Left colon (tissue), 2 donors: ENCODE data around the gene EVC. TPM values are rescaled to one million over a fixed set of nuclear protein-coding genes. Genes with fewer than 3 reads are reported as not detected.
"Not testable (repeated sequence)": the region's sequence is repeated elsewhere in the genome, so short reads cannot be mapped to it uniquely, and the experiment has no call there.

Source experiments
- ATAC-seq: fragments of 200-7000 bp; cut with Tn5 transposase; one replicate; pipeline ENCODE4 v1.9.1; 2020; ENCODE audit warnings: mild to moderate bottlenecking, moderate library complexity
- DNase-seq, 2 donors: peaks; one replicate each; pipeline ENCODE4 v3.0.0-alpha.2; 2020
- intact Hi-C, 2 donors: fragments of 100-400 bp; cut with DNase I in 1 of 2; cut with micrococcal nuclease in 1 of 2; formaldehyde crosslinking; loops; one replicate each; pipeline versions ENCODE4 v1.11.2 to v1.14.0; 2022; cut with DNase I, micrococcal nuclease
- total RNA-seq, 2 donors: library from RNA; stranded (reverse); fragmentation: NEBNext Ultra II Directional; extraction: Animal tissue kit (Norgen Biotek cat#: 25700); gene quantifications; one replicate each; pipeline ENCODE4 v1.2.1, GENCODE V29; 2021
- donor health status: DM: no; HTN: no; CAD: no.
- donor health status: DM: yes; HTN: yes; CAD: no.

The EVC gene
- total RNA-seq, 2 donors from 2014 or later = 2.2 to 5.1 TPM

DNA sequence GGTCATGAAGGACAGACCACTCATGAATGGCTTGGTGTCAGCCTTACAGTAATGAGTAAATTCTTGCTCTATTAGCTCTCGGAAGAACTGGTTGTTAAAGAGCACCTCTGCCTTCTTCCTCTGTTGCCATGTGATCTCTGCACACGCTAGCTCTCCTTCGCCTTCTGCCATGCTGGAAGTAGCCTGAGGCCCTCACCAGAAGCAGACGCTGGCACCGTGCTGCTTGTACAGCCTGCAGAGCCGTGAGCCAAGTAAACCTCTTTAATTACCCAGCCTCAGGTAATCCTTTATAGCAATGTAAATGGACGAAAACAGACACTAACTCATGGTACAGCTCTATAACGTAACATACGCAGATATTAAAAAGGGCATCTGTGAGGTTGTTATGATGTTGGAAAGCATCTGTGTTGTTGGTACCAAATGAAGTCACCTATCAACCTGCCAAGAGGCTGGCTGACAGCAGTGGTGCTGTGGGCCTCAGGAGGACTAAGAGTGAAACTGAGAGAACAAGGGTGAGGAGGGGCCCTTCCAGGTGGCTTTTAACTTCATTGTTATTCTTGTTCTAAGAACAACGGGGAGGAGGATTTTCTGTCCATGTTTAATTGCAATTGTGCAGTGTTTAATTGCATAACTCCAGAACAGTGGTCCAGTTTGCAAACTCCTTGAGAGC, 112.7 kb downstream of the EVC start:
- DNase-seq = no peak
- no peak for ATAC-seq
- intact Hi-C loops = no loop called here

- DNase-seq = no peak
- ATAC-seq = no peak
- intact Hi-C loops = no loop called here
Observed at GRCh38 chr4:5824227-5824626, 113.2 kb downstream of the EVC start.

DNA sequence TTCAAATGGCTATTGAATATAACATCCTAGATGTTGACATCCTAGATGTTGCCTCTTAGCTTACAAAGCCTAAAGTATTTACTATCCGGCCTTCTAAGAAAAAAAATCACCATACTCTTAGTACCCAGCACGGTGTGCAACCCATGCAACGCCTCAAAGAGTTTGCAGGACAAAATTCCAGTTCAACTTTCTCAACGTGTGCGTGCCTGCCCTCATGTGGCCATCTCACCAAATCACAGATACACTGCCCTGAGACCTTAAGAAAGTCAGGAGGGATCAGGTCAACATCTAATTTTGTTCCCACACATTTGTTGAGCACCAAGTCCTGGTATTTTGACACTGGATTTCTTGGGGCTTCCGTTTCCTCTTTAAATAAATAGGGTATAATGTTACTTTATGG, 113.6 kb downstream of the EVC start:
- DNase-seq (no peak), ATAC-seq (no peak)
- intact Hi-C loops = no loop called here

GRCh38 chr4:5825321-5826041, 114.5 kb downstream of the EVC start:
- intact Hi-C loops = no loop called here

GRCh38 chr4:5826437-5827107, 115.6 kb downstream of the EVC start:
- ATAC-seq = no peak
- DNase-seq = no peak
- intact Hi-C loops = no loop called here

More at GRCh38 chr4:5825321-5826041, 114.5 kb downstream of the EVC start:
- DNase-seq (no peak), ATAC-seq (no peak)

GRCh38 chr4:5827108-5828004, 116.4 kb downstream of the EVC start:
- ATAC-seq (no peak), DNase-seq (no peak)
- intact Hi-C loops = no loop called here

- ATAC-seq = no peak
- no peak for DNase-seq
- intact Hi-C loops = no loop called here
Observed at GRCh38 chr4:5828005-5828391, 117.0 kb downstream of the EVC start.

DNA sequence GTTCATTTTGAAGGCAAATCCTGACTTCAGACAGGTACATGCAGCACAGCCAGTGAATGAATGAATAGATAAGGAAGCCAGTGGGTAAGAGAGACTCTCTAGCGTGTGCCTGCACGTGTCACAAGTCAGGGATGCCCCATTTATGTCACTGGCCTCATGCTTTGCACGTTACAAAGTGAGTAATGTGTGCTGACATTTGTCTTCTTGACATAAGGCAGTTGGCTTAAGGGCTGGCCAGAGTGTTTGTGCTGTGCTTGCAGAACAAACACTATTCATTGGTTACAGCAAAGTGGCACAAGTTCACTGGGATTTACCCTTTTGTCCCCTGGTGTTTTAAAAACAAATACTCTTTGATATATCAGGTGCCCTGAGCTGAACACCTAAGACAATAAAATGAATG, 125.9 kb downstream of the EVC start:
- ATAC-seq (no peak), DNase-seq (no peak)
- intact Hi-C loops = no loop called here

DNA sequence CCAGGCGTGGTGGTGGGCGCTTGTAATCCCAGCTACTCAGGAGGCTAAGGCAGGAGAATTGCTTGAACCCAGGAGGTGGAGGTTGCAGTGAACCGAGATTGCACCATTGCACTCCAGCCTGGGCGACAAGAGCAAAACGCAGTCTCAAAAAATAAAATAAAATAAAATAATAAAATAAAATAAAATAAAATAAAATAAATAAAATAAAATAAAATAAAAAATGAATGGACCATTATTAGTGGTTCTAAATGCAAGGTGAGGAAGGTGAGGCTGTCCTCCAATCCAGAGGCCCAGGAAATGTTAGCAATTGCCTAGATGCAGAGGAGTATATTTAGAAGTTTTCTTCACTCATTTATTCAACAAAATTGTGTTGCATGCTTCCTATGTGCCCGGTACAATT, 126.5 kb downstream of the EVC start:
- ATAC-seq, DNase-seq, intact Hi-C loops: not testable (repeated sequence)

- ATAC-seq = no peak
- no peak for DNase-seq
- intact Hi-C loops = no loop called here
Observed at GRCh38 chr4:5839332-5839731, 128.3 kb downstream of the EVC start.

GRCh38 chr4:5839751-5840674, 129.0 kb downstream of the EVC start:
- ATAC-seq (no peak), DNase-seq (peak; percentile 18 to 33)
- intact Hi-C loops = no loop called here

DNA sequence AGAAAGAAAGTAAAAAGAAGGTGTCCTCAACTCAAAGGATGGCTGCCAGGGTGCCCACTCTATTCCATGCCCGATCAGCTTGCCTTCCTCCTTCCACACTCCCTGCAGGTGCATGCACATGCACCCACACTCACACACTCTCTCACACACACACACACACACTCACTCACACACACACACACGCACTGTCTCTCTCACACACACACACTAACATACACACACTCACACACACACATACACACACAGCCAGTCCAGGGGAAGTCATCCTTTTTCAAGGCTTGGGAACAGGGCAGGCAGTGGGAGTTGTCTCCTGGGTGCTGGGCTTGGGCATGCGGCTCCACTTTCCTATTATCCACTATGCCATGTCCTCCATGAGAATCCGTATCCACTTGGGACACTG, 131.5 kb downstream of the EVC start:
- DNase-seq (no peak), ATAC-seq (no peak)
- intact Hi-C loops = no loop called here

DNA sequence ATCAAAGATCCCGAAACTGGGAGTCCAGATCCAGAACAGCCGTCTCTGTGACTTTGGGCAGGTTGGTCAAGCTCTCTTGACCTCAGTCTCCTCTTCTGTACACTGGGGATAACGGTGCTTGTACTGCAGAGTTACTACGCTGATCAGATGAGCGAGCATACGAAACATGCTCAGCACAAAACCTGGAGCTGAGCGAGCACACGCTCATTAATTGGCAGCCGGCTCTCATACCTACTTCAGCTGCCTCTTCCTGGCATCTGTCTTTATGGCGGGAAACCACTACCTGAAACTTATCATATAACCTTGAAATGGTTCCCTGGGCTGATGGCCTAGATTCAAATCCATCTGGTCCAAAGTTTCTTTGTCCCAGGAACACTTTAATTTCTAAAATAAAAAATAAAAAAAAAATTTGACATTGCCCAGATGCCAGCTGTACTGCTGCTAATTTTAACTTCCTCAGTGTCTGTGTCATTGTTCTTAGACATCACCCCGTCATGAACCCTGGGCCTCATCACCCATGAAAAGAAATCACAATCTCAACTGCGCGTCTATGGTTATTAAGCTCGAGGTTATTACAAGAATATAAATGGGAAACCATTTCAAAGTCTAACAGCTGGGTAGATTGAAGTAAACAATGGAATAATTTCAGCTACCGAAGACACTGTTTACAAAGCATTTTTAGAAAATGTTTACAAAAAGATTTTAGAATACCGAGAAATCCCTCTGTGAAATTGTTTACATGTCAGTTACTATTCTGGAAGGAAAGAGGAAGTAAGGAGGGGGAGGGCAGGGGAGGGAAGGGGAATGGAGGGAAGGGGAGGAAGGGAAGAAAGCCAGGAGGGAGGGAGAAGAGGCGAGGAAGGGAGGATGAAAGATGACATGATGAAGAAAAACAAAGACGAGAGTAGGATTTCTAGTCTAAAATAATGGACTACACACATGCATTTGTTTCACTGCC, 132.9 kb downstream of the EVC start:
- intact Hi-C loops = no loop called here
- ATAC-seq (no peak), DNase-seq (no peak)

- DNase-seq (no peak), ATAC-seq (no peak)
- intact Hi-C loops = no loop called here
Observed at GRCh38 chr4:5845035-5845905, 134.3 kb downstream of the EVC start.

- ATAC-seq = no peak
- intact Hi-C loops = no loop called here
Observed at GRCh38 chr4:5851637-5852301, 140.8 kb downstream of the EVC start.

More at GRCh38 chr4:5851637-5852301, 140.8 kb downstream of the EVC start:
- DNase-seq = no peak
